HL-60 (cell line): ENCODE measurements around the gene TPP2.

Experiments used
- CTCF ChIP-seq: IDR thresholded peaks from one replicate; pipeline ENCODE4 v1.5.1; 2011; ENCODE audit warnings: low read length, control low read depth, inconsistent platforms; ENCODE audit not compliant: insufficient read depth
- GABPA ChIP-seq: IDR thresholded peaks from 2 replicates; pipeline ENCODE4 v1.6.1; 2012; ENCODE audit warnings: low read depth
- POLR2AphosphoS5 ChIP-seq: IDR thresholded peaks from 2 replicates; pipeline ENCODE4 v1.6.1; 2012; ENCODE audit warnings: low read depth
- SPI1 ChIP-seq: IDR thresholded peaks from 2 replicates; pipeline ENCODE4 v1.6.1; 2012; ENCODE audit warnings: low read depth, mild to moderate bottlenecking, borderline replicate concordance
- TF ChIP-seq, protein P1 (sequence below): IDR thresholded peaks from 2 replicates; pipeline ENCODE4 v1.6.1; 2012; ENCODE audit warnings: low read depth; ENCODE audit not compliant: insufficient replicate concordance

GRCh38 chr13:102628559-102628958 is 31.8 kb downstream of the TPP2 start:
- TF ChIP-seq CTCF (no peak), GABPA (no peak), POLR2AphosphoS5 (no peak), SPI1 (no peak)
- TF ChIP-seq, protein P1, sequence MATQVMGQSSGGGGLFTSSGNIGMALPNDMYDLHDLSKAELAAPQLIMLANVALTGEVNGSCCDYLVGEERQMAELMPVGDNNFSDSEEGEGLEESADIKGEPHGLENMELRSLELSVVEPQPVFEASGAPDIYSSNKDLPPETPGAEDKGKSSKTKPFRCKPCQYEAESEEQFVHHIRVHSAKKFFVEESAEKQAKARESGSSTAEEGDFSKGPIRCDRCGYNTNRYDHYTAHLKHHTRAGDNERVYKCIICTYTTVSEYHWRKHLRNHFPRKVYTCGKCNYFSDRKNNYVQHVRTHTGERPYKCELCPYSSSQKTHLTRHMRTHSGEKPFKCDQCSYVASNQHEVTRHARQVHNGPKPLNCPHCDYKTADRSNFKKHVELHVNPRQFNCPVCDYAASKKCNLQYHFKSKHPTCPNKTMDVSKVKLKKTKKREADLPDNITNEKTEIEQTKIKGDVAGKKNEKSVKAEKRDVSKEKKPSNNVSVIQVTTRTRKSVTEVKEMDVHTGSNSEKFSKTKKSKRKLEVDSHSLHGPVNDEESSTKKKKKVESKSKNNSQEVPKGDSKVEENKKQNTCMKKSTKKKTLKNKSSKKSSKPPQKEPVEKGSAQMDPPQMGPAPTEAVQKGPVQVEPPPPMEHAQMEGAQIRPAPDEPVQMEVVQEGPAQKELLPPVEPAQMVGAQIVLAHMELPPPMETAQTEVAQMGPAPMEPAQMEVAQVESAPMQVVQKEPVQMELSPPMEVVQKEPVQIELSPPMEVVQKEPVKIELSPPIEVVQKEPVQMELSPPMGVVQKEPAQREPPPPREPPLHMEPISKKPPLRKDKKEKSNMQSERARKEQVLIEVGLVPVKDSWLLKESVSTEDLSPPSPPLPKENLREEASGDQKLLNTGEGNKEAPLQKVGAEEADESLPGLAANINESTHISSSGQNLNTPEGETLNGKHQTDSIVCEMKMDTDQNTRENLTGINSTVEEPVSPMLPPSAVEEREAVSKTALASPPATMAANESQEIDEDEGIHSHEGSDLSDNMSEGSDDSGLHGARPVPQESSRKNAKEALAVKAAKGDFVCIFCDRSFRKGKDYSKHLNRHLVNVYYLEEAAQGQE = no peak
